ENCODE measurements around the gene OBP2A. TPM values are rescaled to one million over a fixed set of nuclear protein-coding genes. Genes with fewer than 3 reads are reported as not detected.

The OBP2A gene
- total and polyA plus RNA-seq, 10 of the 15 experiments (the other 5 are each of a cell fraction or from before 2014, with no cell fraction given): not detected

- H3K4me1 ChIP-seq (ENCODE audit: control insufficient read depth, insufficient read depth, low read length): no peaks in the 10 kb centered on the region
Observed at GRCh38 chr9:135591506-135592330, 45.8 kb downstream of the OBP2A start.

More at GRCh38 chr9:135591506-135592330, 45.8 kb downstream of the OBP2A start:
- Histone ChIP-seq H3K27ac (ENCODE audit: control insufficient read depth, insufficient read depth) (no peak overlapping the region), H4K20me1 (ENCODE audit: control insufficient read depth, insufficient read depth) (no peaks in the 10 kb centered on the region), H3K4me3 (no peak overlapping the region), H3K9me3 (replicated peaks; ENCODE audit: control insufficient read depth, insufficient read depth, low read length) (no peaks in the 10 kb centered on the region), H3K4me2 (ENCODE audit: control insufficient read depth, insufficient read depth) (no peak overlapping the region), H3K27me3 (replicated peaks in 1 of 2; ENCODE audit: control insufficient read depth in 2 of 2, insufficient read depth in 2 of 2, low read length in 1 of 2) (no peaks in the 10 kb centered on the region), H3K9ac (ENCODE audit: control insufficient read depth, insufficient read depth, low read length) (no peak overlapping the region), H2AFZ (ENCODE audit: control insufficient read depth, low read depth, low read length) (no peak overlapping the region), H3K36me3 (ENCODE audit: control insufficient read depth in 2 of 2, insufficient read depth in 2 of 2, low read length in 1 of 2) (no peaks in the 10 kb centered on the region), H3K79me2 (ENCODE audit: control insufficient read depth, insufficient read depth, low read length) (no peaks in the 10 kb centered on the region)
- ATAC-seq (no peak), FAIRE-seq (no peak), DNase-seq (ENCODE audit: low read depth, low spot score) (no peak)
- intact Hi-C loops (cut with micrococcal nuclease; ENCODE audit: unreplicated experiment) (no loop called here), in situ Hi-C loops (cut with MboI) (no loop called here)
- RAD21 ChIA-PET (ENCODE audit: unreplicated experiment): no interaction called here
- no TSS peak for BruUV-seq (replicated peaks)
- SMC1A ChIA-PET (ENCODE audit: uncharacterized antibody, unreplicated experiment): no interaction called here
- WGBS (ENCODE audit: insufficient coverage, insufficient replicate concordance, low lambda C conversion rate, missing lambda C conversion rate): 34% methylated on average over 20 of the region's 22 CpGs
- TF ChIP-seq ASH2L (IDR thresholded peaks at IDR 0.05; ENCODE audit: borderline replicate concordance, low read depth): no peak
- TF ChIP-seq BCLAF1 (IDR thresholded peaks at IDR 0.05): no peak
- TF ChIP-seq POLR2AphosphoS5 (IDR thresholded peaks at IDR 0.05; ENCODE audit: low read length): no peak
- no peak for TF ChIP-seq CREM (IDR thresholded peaks at IDR 0.05; ENCODE audit: low read depth)
- TF ChIP-seq NFIC (IDR thresholded peaks at IDR 0.05; ENCODE audit: low read depth, low read length): no peak
- TF ChIP-seq ATF2 (IDR thresholded peaks at IDR 0.05; ENCODE audit: low read length): no peak
- TF ChIP-seq PAX5 (IDR thresholded peaks at IDR 0.05; ENCODE audit: borderline replicate concordance, low read depth, low read length): no peak
- no peak for TF ChIP-seq HDGF (IDR thresholded peaks at IDR 0.05)
- no peak for TF ChIP-seq ZNF622 (IDR thresholded peaks at IDR 0.05)
- no peak for TF ChIP-seq IKZF2 (IDR thresholded peaks at IDR 0.05)
- TF ChIP-seq MAX (IDR thresholded peaks at IDR 0.05; ENCODE audit: low read depth, low read length): no peak
- TF ChIP-seq RB1 (IDR thresholded peaks at IDR 0.05; ENCODE audit: borderline replicate concordance): no peak
- TF ChIP-seq PML (IDR thresholded peaks at IDR 0.05; ENCODE audit: low read length): no peak
- no peak for TF ChIP-seq MYB (IDR thresholded peaks at IDR 0.05; ENCODE audit: borderline replicate concordance, low read depth, low read length)
- no peak for TF ChIP-seq MTA2 (IDR thresholded peaks at IDR 0.05; ENCODE audit: low read depth)
- CTCF ChIA-PET: no interaction called here
- POLR2A ChIA-PET: no interaction called here

Data from GM12878 (cell line).